WI38 (cell line): Measurements from ENCODE around the gene MYCBP.
A peak's percentile ranks its signal among the peaks of the same experiment; 100 is the strongest.

Experiments used
- H3K4me3 ChIP-seq: 2 replicates; pipeline ENCODE4 v1.5.1; 2011; ENCODE audit warnings: low read depth, mild to moderate bottlenecking, control low read depth, low read length
- TF ChIP-seq, protein P1 (sequence below): IDR thresholded peaks from 2 replicates; pipeline ENCODE4 v1.5.1; 2012; ENCODE audit warnings: low read depth, mild to moderate bottlenecking, control low read depth, low read length

MYCBP gene

DNA sequence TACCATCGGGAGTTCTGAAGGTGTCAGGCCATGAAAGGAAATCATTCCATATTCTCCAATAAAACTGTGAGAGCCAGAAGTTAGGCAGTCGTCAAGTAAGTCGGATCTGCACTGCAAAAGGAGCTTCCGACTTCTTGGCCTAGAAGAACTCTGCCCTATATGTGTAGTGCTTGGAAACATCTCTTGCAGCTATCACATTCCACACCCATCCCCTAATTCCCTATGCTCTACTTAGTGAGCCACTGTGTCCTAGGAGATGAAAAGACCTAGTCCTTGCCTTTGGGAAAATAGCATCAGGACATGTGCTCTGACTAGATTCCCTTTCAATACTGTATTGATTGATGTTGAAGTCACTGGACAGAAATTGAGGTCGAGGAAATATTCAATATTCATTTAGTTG lies 16.4 kb upstream of the MYCBP start:
- TF ChIP-seq, protein P1, sequence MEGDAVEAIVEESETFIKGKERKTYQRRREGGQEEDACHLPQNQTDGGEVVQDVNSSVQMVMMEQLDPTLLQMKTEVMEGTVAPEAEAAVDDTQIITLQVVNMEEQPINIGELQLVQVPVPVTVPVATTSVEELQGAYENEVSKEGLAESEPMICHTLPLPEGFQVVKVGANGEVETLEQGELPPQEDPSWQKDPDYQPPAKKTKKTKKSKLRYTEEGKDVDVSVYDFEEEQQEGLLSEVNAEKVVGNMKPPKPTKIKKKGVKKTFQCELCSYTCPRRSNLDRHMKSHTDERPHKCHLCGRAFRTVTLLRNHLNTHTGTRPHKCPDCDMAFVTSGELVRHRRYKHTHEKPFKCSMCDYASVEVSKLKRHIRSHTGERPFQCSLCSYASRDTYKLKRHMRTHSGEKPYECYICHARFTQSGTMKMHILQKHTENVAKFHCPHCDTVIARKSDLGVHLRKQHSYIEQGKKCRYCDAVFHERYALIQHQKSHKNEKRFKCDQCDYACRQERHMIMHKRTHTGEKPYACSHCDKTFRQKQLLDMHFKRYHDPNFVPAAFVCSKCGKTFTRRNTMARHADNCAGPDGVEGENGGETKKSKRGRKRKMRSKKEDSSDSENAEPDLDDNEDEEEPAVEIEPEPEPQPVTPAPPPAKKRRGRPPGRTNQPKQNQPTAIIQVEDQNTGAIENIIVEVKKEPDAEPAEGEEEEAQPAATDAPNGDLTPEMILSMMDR = no peak
- H3K4me3 ChIP-seq = no peak overlapping the region

DNA sequence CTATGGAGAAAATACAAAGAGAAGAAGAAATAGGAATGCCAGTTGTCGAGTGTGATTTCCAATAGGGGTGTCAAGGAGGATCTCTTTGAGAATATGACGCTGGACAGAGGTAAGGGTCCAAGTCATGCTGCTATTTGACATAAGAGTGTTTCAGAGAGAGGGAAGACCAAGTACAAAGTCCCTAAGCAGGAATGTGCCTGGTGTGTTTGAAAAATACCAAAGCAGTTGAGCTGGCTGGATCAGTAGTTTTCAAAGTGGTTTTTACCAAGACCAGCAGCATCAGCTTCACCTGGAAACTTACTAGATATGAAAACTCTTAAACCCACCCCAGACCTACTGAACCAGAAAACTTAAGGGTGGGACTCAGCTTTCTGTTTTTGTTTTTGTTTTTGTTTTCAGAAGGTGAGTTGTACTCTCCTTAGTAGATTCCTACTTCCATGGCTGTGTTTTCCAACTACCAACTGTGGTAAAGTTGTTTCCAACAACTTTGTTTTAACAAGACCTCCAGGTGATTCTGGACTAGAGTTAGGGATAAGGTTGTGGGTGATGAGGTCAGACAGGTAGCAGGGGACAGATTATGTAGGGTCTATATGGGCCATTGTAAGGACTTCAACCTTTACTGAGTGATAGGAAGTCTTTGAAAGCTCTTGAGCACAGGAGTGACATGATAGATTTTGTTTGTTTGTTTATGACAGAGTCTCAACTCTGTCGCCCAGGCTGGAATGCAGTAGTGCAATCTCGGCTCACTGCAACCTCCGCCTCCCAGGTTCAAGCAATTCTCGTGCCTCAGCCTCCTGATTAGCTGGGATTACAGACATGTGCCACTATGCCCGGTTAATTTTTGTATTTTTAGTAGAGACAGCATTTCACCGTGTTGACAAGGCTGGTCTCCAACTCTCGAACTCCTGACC lies 15.5 kb upstream of the MYCBP start:
- TF ChIP-seq, protein P1 = no peak
- H3K4me3 ChIP-seq = no peak overlapping the region

DNA sequence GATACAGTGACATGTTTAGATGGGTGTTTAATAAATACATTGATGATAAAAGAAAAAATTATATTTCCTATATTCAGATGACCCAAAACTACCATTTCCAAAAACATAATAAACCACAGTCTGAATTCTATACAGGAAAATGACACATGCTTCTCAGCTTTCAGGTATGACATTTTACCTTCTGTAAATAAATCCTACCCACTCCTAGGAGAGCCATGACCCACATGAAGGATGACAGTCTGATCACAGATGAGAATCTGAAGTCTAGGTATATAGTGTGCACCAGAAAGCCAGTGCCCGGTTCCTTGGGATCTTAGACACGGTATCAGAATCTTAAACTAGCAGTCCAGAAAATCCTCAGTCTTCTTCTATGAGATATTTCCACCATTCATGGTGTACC lies 11.9 kb upstream of the MYCBP start:
- TF ChIP-seq, protein P1 = no peak

DNA sequence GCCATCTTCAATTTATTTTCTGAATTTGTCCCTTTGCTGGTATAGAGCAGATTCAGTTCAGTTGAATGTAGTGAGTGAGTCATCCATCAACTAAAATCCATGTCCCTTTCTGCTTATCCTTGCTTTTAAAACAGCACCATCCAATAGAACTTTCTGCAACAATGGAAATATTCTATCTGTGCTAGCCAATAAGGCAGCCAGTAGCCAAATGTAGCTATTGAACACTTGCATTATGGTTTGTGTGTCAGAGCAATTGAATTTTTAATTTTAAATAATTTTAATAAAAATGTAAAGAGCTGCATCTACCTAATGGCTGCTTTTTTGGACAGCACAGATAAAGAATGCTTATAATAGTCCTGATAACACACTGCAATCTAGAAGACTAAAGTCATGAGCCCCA lies 8.3 kb upstream of the MYCBP start, which contains the start of gene GJA9:
Gene GJA9 (minus strand): TSS at position 101 of the 400 bp plus-strand sequence. CDS start 5,489 bp downstream, outside the sequence.
- TF ChIP-seq, protein P1 = no peak
- H3K4me3 ChIP-seq = no peak within 1 kb of the TSS

More for the DNA sequence above, 11.9 kb upstream of the MYCBP start:
- H3K4me3 ChIP-seq = no peak overlapping the region

DNA sequence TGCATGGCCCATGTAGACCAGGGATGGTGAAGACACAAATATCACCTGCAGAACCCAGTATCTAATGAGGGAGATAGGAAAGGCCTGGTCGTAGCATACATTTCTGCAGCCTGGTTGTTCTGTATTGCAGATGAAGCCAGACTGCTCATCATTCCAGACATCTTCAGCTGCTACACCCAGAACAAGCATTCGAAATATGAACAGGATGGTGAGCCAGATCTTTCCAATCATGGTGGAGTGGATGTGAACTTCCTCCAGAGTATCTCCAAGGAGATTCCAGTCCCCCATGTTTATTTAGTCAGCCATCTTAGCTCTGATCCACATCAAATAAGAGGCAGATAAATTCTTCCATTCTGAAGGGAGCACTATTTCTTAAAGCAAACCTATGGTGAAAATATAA lies 2.7 kb upstream of the MYCBP start:
- TF ChIP-seq, protein P1 = no peak
- H3K4me3 ChIP-seq = no peak overlapping the region

DNA sequence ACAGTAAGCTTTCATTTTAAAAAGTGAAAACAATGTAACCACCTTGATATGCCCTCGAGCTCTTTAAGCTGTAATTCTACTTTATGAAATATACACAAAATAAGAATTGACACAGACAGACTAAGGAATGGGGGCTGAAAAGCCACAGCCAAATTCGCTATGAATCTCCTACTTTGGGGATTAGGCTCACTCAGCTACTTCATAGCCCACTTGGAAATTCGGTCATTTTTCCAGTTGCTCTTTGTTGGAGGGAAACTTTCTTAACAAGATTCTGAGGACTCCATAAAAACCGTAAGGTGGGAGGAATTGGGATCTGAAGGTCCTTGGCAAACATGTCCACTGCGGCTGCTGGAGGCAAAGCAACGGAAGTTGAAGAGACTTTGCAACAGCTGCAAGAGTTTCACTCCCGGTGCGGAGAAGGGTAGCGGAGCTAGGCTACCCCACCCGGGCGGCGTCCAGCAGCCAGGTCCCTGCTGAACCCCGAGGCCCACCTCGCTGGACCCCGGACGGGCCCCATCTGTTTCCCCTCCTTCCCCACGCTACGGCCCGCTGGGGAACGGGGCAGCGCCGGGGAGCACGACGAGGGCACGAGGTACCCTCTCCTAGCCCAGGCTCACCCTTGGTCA lies 634 bp downstream of the MYCBP start:
- TF ChIP-seq, protein P1 = no peak
- peak overlapping the region; percentile 74 for H3K4me3 ChIP-seq

DNA sequence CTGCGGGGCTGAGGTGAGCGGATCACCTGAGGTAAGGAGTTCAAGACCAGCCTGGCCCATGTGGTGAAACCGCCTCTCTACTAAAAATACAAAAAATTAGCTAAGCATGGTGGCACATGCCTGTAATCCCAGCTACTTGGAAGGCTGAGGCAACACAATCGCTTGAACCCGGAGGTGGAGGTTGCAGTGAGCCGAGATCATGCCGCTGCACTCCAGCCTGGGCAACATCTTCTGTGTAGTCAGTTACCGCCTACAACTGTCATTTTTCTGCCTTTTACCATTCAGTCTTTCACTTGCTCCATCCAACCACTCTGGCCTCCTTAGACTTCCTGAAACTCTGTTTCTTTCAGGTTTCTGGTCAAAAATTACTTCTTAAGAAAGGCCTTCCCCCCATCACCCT lies 2.2 kb downstream of the MYCBP start:
- TF ChIP-seq, protein P1 = no peak
- no peak overlapping the region for H3K4me3 ChIP-seq
